ENCODE results near the gene PIAS4. TPM values are rescaled to one million over a fixed set of nuclear protein-coding genes. Genes with fewer than 3 reads are reported as not detected.

The PIAS4 gene
- total and polyA plus RNA-seq, 8 donors, result 6.6 to 93.6 (median 16.1) TPM

DNA sequence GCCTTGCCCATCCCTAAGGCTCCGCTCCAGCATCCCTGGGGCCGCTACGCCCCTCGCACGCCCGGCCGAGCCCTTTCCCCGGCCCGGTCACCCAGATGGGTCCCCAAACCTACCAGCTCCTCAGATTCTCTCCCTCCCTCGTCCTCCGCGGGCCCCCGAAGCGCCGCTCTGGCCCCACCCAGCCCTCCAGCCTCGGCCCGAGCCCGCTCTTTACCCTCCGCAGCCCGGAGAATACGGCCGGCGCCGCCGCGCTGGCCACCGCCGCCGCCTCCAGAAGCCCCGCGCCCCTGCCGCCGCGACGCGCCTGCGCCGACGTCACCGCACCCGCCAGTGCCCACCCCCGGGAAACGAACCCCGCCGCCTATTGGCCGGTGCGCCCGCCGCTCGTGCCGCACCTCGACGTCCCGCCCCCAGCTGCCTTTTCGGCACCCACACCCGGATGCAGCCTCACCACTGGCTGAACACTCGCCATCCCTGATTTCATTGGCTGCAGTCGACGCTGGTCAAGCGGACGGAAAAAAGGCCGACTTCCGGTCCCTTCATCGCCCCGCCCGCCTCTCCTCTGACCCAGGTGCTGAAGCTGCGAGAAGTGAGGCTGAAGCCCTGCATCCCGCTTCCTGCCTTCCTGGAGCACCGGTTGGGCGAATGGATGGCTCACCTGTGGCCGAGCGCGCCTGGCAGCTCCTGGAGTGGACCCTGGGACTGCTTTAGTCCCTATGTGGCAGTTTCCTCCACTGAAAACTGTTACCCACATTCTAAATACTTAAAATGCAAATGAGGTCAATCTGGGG is 36.5 kb upstream of the PIAS4 start, which contains the start of gene DAPK3:
TSS of gene DAPK3 (minus strand) at position 292 of the 791 bp plus-strand sequence. CDS start 1,364 bp downstream, outside the sequence.
- intact Hi-C loops (cut with DNase I; ENCODE audit: low total_unique reads), result no loop called here
- H3K4me1 ChIP-seq, result peaks cover 43 to 55% (median 48%) of the 10 kb centered on the region in 4 donors
- no peaks in the 10 kb centered on the region for H3K9me3 ChIP-seq
- H3K36me3 ChIP-seq, result peaks cover 29 to 42% (median 35%) of the 10 kb centered on the region in 4 donors
- peak within 1 kb of the TSS; percentile 76 to 98 (median 90) for H3K4me3 ChIP-seq
- DNase-seq, result peak; percentile 98 to 99
- 0 to 1% (median 1%) methylated on average over 37 to 73 of the region's 73 CpGs for WGBS, 5 donors
- H3K27ac ChIP-seq, result peak within 1 kb of the TSS; percentile 96 to 99 (median 98)
- peak; percentile 72 to 93 (median 83) for TF ChIP-seq POLR2AphosphoS5 (IDR thresholded peaks at IDR 0.05)
- no peak for TF ChIP-seq EP300 (IDR thresholded peaks at IDR 0.05)
- TF ChIP-seq, protein P1, sequence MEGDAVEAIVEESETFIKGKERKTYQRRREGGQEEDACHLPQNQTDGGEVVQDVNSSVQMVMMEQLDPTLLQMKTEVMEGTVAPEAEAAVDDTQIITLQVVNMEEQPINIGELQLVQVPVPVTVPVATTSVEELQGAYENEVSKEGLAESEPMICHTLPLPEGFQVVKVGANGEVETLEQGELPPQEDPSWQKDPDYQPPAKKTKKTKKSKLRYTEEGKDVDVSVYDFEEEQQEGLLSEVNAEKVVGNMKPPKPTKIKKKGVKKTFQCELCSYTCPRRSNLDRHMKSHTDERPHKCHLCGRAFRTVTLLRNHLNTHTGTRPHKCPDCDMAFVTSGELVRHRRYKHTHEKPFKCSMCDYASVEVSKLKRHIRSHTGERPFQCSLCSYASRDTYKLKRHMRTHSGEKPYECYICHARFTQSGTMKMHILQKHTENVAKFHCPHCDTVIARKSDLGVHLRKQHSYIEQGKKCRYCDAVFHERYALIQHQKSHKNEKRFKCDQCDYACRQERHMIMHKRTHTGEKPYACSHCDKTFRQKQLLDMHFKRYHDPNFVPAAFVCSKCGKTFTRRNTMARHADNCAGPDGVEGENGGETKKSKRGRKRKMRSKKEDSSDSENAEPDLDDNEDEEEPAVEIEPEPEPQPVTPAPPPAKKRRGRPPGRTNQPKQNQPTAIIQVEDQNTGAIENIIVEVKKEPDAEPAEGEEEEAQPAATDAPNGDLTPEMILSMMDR (IDR thresholded peaks at IDR 0.05), result peak in 2 of 7 experiments; percentile 10 to 44
- TF ChIP-seq POLR2A (IDR thresholded peaks at IDR 0.05), result peak in 2 of 4 donors; percentile 21 to 70
- H3K27me3 ChIP-seq, result no peaks in the 10 kb centered on the region

DNA sequence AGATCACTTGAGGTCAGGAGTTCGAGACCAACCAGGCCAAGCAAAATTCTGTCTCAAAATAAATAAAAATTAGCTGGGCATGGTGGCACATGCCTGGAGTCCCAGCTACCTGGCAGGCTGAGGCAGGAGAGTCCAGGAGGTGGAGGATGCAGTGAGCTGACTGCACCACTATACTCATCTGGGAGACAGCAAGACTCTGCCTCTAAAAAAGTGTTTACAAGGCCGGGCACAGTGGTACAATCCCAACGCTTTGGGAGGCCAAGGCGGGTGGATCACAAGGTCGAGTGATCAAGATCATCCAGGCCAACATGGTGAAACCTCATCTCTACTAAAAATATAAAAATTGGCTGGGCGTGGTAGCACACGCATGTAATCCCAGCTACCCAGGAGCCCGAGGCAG is 32.4 kb upstream of the PIAS4 start:
- Histone ChIP-seq H3K27me3 (no peaks in the 10 kb centered on the region), H3K4me1 (peaks cover 2 to 53% (median 9%) of the 10 kb centered on the region in 4 donors), H3K9me3 (no peaks in the 10 kb centered on the region), H3K4me3 (no peak overlapping the region), H3K27ac (no peak overlapping the region), H3K36me3 (peaks cover 50 to 60% (median 55%) of the 10 kb centered on the region in 4 donors)
- TF ChIP-seq POLR2A (IDR thresholded peaks at IDR 0.05), result no peak
- TF ChIP-seq POLR2AphosphoS5 (IDR thresholded peaks at IDR 0.05), result peak in 1 of 3 donors; percentile 9
- TF ChIP-seq, protein P1 (IDR thresholded peaks at IDR 0.05), result no peak
- no peak for TF ChIP-seq EP300 (IDR thresholded peaks at IDR 0.05)
- DNase-seq, result no peak
- intact Hi-C loops (cut with DNase I; ENCODE audit: low total_unique reads), result no loop called here
- 76 to 83% (median 80%) methylated on average over 8 of the region's 8 CpGs for WGBS, 5 donors

DNA sequence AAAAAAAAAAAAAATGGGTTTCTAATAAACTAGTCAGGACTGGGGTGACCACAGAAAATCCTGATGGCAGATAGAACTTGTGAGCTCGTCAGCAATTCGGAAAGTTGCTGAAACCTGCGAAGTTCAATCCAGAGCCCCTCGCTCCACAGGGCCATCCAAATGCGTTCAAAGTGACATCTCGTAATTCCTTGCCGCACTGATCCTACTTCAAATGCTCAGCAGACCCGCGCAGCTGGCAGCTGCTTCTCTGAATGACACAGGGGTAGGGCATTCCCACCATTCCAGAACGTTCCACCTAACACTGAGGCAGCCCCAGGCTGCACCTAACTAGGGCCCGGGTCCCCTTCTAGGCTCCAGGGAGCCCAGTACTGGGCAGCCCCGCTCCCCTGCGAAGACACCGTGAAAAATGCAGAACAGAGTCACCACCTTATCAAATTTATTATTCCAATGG is 31.9 kb upstream of the PIAS4 start:
- Histone ChIP-seq H3K36me3 (peaks cover 55 to 65% (median 60%) of the 10 kb centered on the region in 4 donors), H3K4me1 (peaks cover 0 to 57% (median 9%) of the 10 kb centered on the region in 4 donors), H3K27ac (peak overlapping the region in 1 of 5 donors; percentile 33), H3K27me3 (no peaks in the 10 kb centered on the region), H3K9me3 (no peaks in the 10 kb centered on the region), H3K4me3 (no peak overlapping the region)
- TF ChIP-seq EP300 (IDR thresholded peaks at IDR 0.05) (no peak), POLR2A (IDR thresholded peaks at IDR 0.05) (no peak), POLR2AphosphoS5 (IDR thresholded peaks at IDR 0.05) (no peak)
- TF ChIP-seq, protein P1 (IDR thresholded peaks at IDR 0.05), result no peak
- WGBS, 5 donors, result 81 to 88% (median 85%) methylated on average over 14 of the region's 14 CpGs
- intact Hi-C loops (cut with DNase I; ENCODE audit: low total_unique reads), result no loop called here
- DNase-seq, result peak in 1 of 2 donors; percentile 12

DNA sequence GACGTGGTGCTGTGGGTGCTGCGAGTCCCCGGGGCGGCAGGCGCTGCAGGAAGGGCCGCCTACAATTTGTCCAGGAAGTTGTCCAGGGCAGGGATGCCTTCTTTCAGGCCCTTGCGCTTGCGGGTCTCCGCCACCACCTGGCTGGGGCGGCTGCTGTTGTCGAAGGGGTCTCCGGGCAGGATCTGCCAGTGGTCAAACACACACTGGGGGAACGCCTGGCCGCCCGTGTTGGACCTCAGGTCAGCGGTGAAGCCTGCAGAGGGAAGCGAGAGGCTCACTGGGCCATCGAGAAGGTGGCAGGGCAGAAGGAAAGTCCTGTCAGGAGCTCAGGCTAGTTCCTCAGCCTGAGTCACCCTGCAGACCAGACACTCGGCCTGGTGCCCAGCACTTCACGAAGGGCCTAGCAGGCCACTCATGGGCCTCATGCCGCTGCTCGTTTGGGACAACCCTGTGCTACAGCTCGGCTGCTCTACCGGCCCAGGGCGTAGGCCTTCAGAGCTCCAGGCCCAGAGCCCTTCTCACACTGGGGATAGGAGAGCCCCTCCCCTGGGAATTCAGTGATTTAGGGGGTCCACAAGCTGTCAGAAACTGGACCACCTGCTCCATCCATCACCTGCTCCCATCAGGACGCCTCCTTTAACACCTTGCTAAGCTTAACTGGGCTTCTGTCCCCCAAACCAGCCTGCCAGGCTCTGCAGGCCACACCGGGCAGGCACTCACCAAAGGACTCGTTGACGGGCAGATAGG is 30.9 kb upstream of the PIAS4 start:
- intact Hi-C loops (cut with DNase I; ENCODE audit: low total_unique reads), result no loop called here
- Histone ChIP-seq H3K36me3 (peaks cover 65 to 75% (median 70%) of the 10 kb centered on the region in 4 donors), H3K4me3 (no peak overlapping the region), H3K27me3 (no peaks in the 10 kb centered on the region), H3K9me3 (no peaks in the 10 kb centered on the region), H3K27ac (peak overlapping the region in 1 of 5 donors; percentile 33), H3K4me1 (peaks cover 0 to 61% (median 5%) of the 10 kb centered on the region in 4 donors)
- DNase-seq, result peak in 1 of 2 donors; percentile 12
- TF ChIP-seq POLR2AphosphoS5 (IDR thresholded peaks at IDR 0.05), result peak in 1 of 3 donors; percentile 32
- TF ChIP-seq, protein P1 (IDR thresholded peaks at IDR 0.05), result no peak
- 85 to 89% (median 87%) methylated on average over 21 to 29 of the region's 29 CpGs for WGBS, 5 donors
